HG03025 (cell line): Measurements from ENCODE around the gene SLC35F1.

Experiments used
- ATAC-seq: cut with Tn5 transposase; IDR thresholded peaks from one replicate; pipeline ENCODE4 v1.9.1; 2021; ENCODE audit warnings: mild to moderate bottlenecking, moderate library complexity; ENCODE audit not compliant: unreplicated experiment, low FRiP score

The SLC35F1 gene

DNA sequence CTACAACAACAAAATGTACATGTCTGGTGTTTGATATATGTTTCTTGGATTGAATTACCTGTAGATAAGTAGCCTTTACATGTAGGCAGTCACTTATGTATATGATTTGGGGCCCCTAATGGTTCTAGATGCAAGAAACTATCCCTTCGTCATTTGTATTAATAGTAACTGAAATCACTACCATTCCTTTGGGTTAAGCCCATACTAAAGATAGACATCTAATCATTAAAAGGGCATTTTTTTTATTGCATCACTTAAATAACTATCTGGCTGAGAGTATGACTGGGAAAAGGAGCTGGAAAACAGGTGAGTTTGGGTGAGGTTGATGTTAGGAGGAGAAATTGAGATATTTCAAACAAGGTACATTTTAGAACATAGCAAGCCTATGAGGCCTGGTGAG is 427.6 kb downstream of the SLC35F1 start:
- no peak for ATAC-seq

DNA sequence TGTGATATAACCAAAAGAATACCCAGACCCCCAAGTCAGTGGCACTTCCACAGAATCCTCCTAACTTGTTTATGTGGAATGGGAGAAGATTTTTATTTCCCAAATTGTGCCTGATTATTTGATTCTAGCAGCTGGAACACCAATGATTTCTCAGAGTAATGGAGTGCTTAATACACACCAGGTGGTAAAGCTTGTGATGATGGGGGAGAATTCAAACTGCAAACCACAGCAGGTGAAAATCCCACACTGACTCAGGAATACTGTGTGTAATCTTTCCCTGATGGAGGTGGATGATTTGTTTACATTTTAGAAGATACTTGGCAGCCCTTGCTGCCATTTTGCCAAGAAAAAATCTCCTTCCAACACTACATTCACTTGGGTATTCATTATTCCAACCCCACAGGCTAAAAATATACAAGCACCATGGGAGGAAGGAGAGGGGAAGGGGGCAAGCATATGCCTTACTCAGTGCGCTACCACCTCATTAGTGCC is 428.3 kb downstream of the SLC35F1 start:
- no peak for ATAC-seq

DNA sequence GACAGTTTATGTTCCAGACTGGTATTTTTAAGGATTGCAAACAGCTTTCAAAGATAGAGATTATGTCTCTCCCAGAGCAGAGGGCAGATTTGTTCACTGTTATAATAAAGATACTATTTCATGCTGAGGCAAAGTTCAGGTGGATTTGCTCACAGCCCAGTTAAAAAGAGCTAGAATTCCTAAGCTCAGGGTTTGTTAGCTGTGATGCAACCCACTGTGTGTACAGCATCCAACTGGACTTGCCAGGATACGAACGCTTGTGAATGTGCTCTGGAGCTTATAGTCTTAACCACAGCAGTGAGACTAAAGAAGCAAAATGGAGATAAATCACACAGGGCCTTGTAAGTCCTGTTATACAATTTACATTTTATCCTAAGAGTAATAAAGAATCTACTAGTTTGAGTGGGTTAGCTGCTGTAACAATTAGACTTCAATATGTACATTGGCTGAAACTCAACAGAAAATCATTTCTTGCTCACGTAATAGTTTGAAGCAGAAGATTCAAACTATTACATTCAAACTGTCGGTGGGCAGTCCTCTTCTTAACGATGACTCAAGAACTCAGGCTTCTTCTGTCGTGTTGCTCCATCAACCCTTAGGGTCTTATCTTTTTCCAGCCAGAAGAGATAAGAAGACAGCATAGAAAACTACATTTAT is 437.1 kb downstream of the SLC35F1 start:
- no peak for ATAC-seq

DNA sequence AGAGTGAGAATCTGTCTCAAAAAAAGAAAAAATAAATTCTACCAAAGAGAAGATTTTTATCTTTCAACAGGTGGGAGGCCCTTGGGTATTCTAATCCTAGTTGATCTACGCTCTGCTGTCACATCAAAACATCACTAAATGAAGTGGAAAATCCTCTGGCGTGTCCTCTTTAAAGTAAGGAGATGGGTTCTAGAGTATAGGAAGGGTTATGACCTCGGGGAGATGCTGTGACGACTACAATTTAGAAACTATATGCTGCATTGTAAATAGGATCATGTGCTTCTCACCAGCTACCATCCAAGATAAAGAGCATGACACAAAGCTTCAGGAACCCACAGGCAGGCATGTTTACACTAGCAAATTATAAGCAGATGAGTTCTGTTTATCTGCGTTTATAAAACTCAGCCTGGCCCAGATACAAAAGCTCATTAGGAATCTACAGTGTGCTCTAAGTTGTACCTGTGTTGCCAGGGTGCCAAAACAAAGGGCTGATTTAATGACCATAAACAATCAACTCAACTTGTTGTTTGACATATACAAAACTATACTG is 443.9 kb downstream of the SLC35F1 start:
- no peak for ATAC-seq

GRCh38 chr6:118353564-118353963 is 446.5 kb downstream of the SLC35F1 start:
- no peak for ATAC-seq

DNA sequence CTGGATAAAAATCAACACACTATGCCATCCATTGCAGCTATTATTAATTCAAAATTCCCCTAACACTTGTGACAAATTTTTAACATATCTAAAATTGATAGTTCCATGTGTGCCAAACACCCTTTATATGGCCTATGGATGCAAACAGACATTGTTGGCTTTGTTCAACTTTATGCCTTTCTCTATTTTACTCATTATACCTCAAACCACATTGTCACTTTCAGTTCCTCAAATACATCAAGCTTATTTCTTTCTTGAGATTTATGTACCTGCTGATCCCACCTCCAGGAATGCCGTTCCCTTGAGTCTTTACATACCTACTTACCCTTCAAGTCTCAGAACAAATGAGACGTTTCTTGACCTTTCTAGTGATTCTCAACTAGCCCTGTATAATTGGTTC is 447.6 kb downstream of the SLC35F1 start:
- peak; percentile 98 for ATAC-seq

- no peak for ATAC-seq
Observed at GRCh38 chr6:118356054-118356453, 449.0 kb downstream of the SLC35F1 start.

GRCh38 chr6:118356686-118357085 is 449.6 kb downstream of the SLC35F1 start:
- ATAC-seq = no peak
